ENCODE results near the gene PCNX1. TPM values are rescaled to one million over a fixed set of nuclear protein-coding genes. Genes with fewer than 3 reads are reported as not detected.

Gene PCNX1
- total RNA-seq, 1 donor, result 47.4 TPM

DNA sequence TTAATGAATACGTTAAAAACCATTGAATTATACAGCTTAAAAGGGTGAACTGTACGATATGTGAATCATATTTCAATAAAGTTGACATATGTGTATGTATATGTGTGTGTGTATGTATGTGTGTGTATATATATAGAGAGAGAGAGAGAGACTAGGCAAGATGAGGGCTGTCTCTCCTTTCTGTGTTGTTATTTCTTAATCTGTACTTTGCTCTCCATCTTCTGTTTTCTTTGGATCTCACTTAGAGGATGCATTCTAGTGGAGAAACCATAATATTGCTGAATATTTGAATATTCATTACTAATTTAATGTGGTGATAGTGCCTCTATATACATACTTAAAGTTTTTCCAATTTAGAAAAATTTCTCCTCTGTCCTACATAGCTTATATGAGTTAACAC lies 50.5 kb downstream of the PCNX1 start:
- H3K4me3 ChIP-seq (ENCODE audit: low read depth, low read length), result no peak overlapping the region
- DNase-seq (ENCODE audit: low read depth), result no peak
- TF ChIP-seq, protein P1, sequence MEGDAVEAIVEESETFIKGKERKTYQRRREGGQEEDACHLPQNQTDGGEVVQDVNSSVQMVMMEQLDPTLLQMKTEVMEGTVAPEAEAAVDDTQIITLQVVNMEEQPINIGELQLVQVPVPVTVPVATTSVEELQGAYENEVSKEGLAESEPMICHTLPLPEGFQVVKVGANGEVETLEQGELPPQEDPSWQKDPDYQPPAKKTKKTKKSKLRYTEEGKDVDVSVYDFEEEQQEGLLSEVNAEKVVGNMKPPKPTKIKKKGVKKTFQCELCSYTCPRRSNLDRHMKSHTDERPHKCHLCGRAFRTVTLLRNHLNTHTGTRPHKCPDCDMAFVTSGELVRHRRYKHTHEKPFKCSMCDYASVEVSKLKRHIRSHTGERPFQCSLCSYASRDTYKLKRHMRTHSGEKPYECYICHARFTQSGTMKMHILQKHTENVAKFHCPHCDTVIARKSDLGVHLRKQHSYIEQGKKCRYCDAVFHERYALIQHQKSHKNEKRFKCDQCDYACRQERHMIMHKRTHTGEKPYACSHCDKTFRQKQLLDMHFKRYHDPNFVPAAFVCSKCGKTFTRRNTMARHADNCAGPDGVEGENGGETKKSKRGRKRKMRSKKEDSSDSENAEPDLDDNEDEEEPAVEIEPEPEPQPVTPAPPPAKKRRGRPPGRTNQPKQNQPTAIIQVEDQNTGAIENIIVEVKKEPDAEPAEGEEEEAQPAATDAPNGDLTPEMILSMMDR (IDR thresholded peaks at IDR 0.05; ENCODE audit: insufficient read depth, low read length), result no peak

- TF ChIP-seq, protein P1 (IDR thresholded peaks at IDR 0.05; ENCODE audit: insufficient read depth, low read length), result no peak
- no peak for DNase-seq (ENCODE audit: low read depth)
- no peak overlapping the region for H3K4me3 ChIP-seq (ENCODE audit: low read depth, low read length)
Measured at GRCh38 chr14:70962935-70963334, 55.7 kb downstream of the PCNX1 start.

DNA sequence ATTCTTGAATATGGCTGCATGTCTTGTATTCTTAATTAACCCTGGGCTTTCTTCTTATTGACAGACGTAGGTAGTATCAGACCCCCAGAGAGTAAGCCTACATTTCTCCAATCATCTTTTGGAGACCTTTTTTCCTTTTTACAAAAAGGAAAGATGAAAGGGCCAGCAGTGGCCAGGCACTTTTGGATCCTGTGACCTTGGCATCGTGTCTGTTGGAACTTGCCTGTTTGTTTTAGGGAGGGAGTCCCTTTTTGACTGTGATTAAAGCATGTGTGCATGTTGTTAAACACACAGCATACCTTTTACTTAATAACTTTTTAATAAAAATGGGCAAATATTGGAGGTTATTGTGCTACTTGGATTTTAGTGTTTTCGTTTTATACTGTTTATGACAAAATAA lies 57.2 kb downstream of the PCNX1 start:
- TF ChIP-seq, protein P1 (IDR thresholded peaks at IDR 0.05; ENCODE audit: insufficient read depth, low read length), result no peak
- no peak overlapping the region for H3K4me3 ChIP-seq (ENCODE audit: low read depth, low read length)
- no peak for DNase-seq (ENCODE audit: low read depth)

- TF ChIP-seq, protein P1 (IDR thresholded peaks at IDR 0.05; ENCODE audit: insufficient read depth, low read length), result no peak
- H3K4me3 ChIP-seq (ENCODE audit: low read depth, low read length), result no peak overlapping the region
- DNase-seq (ENCODE audit: low read depth), result no peak
Measured at GRCh38 chr14:70971560-70971959, 64.3 kb downstream of the PCNX1 start.

GRCh38 chr14:70972107-70972976 lies 65.1 kb downstream of the PCNX1 start:
- H3K4me3 ChIP-seq (ENCODE audit: low read depth, low read length), result no peak overlapping the region
- peak; percentile 94 for DNase-seq (ENCODE audit: low read depth)
- TF ChIP-seq, protein P1 (IDR thresholded peaks at IDR 0.05; ENCODE audit: insufficient read depth, low read length), result peak; percentile 94

DNA sequence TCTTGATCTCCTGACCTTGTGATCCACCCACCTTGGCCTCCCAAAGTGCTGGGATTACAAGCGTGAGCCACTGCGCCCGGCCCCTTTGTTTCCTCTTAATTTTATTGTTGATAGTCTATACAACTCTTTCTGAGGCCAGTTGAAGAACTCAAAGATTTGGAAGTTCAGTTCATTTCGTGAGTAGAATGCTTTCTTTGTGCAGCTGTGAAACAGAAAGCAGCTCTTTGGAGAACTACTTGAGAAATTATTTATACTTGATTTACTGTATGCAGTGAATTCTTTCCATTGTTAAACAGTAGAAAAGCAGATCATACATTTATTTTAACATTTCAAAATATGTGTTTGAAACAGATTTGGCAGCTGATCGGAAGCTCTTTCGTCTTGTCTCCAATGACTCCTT lies 69.3 kb downstream of the PCNX1 start:
- H3K4me3 ChIP-seq (ENCODE audit: low read depth, low read length), result no peak overlapping the region
- no peak for DNase-seq (ENCODE audit: low read depth)
- TF ChIP-seq, protein P1 (IDR thresholded peaks at IDR 0.05; ENCODE audit: insufficient read depth, low read length), result no peak

Measured in fibroblast of the aortic adventitia (primary cell).